Measurements from ENCODE around the gene POLR2L. TPM values are rescaled to one million over a fixed set of nuclear protein-coding genes. Genes with fewer than 3 reads are reported as not detected.

POLR2L gene
- total and polyA plus RNA-seq, 2 of the 13 experiments (the other 11 are each of a cell fraction or from before 2014, with no cell fraction given): 104 to 114 TPM

- TF ChIP-seq ZNF547 (CRISPR knock-in tag; IDR thresholded peaks at IDR 0.05): no peak
These were observed 48.1 kb downstream of the POLR2L start (continued) for GRCh38 chr11:794013-794765.

GRCh38 chr11:793556-793955 lies 48.8 kb downstream of the POLR2L start:
- intact Hi-C loops (cut with micrococcal nuclease; ENCODE audit: unreplicated experiment) (no loop called here), in situ Hi-C loops (cut with HindIII; ENCODE audit: extremely low pct_ligation_motif_present, low pct_unique_long_range_greater_than_20kb) (no loop called here)
- ChIA-PET CTCF (ENCODE audit: low intra/inter-chr PET ratio, low total read pairs) (no interaction called here), POLR2A (interaction anchor here (5.3 kb wide), 1 partner anchor 16 kb away, joined by 44 read pairs; the partner anchor contains the start of gene GATD1)
- peaks cover 0 to 2% of the 10 kb centered on the region in 2 experiments; a peak in 2 of 5 replicates for H3K27me3 ChIP-seq (ENCODE audit: control insufficient read depth in 1 of 2, insufficient read depth in 2 of 2, low read length in 2 of 2)
- FAIRE-seq (no peak), DNase-seq (ENCODE audit: low spot score) (no peak), ATAC-seq (no peak)
- H4K20me1 ChIP-seq (ENCODE audit: insufficient read depth, low read length): no peaks in the 10 kb centered on the region
- 88% methylated on average over 4 of the region's 7 CpGs for WGBS (ENCODE audit: low lambda C conversion rate)
- peaks cover 11% of the 10 kb centered on the region for H3K4me1 ChIP-seq (ENCODE audit: insufficient read depth, low read length)
- H3K36me3 ChIP-seq (replicated peaks in 1 of 2; ENCODE audit: control insufficient read depth in 1 of 2, insufficient read depth in 2 of 2, low read length in 2 of 2): no peaks in the 10 kb centered on the region; a peak in 1 of 5 replicates
- H3K4me3 ChIP-seq (replicated peaks in 1 of 3; ENCODE audit: insufficient read depth in 1 of 3, low read depth in 2 of 3, low read length in 3 of 3): no peak overlapping the region
- no peak overlapping the region for H3K27ac ChIP-seq (ENCODE audit: extremely low read length, insufficient read depth, low read length)
- no peaks in the 10 kb centered on the region for H3K9me3 ChIP-seq (ENCODE audit: low read length)
- H2AFZ ChIP-seq (ENCODE audit: low read length): no peak overlapping the region
- peaks cover 4% of the 10 kb centered on the region for H3K79me2 ChIP-seq (ENCODE audit: insufficient read depth, low read length)
- H3K9ac ChIP-seq (ENCODE audit: insufficient read depth, low read depth, low read length): no peak overlapping the region
- no peak overlapping the region for H3K4me2 ChIP-seq (ENCODE audit: low read depth, low read length)
- no TSS peak for BruUV-seq (replicated peaks)
- TF ChIP-seq POLR2AphosphoS2 (IDR thresholded peaks at IDR 0.05; ENCODE audit: low read depth, low read length) (no peak), NCOA5 (CRISPR knock-in tag; IDR thresholded peaks at IDR 0.05) (no peak), RFXAP (CRISPR knock-in tag; IDR thresholded peaks at IDR 0.05; ENCODE audit: borderline replicate concordance) (no peak), NR0B2 (CRISPR knock-in tag; IDR thresholded peaks at IDR 0.05) (no peak), MTA3 (CRISPR knock-in tag; IDR thresholded peaks at IDR 0.05) (no peak), ATF5 (CRISPR knock-in tag; IDR thresholded peaks at IDR 0.05; ENCODE audit: low read depth) (no peak), NRL (CRISPR knock-in tag; IDR thresholded peaks at IDR 0.05; ENCODE audit: borderline replicate concordance) (no peak), ZNF496 (CRISPR knock-in tag; IDR thresholded peaks at IDR 0.05; ENCODE audit: insufficient replicate concordance) (no peak), HOMEZ (CRISPR knock-in tag; IDR thresholded peaks at IDR 0.05; ENCODE audit: low read depth) (no peak), GZF1 (CRISPR knock-in tag; IDR thresholded peaks at IDR 0.05) (no peak), ZSCAN5A (CRISPR knock-in tag; IDR thresholded peaks at IDR 0.05; ENCODE audit: borderline replicate concordance) (no peak), ZNF275 (CRISPR knock-in tag; IDR thresholded peaks at IDR 0.05; ENCODE audit: borderline replicate concordance) (no peak), ZNF83 (CRISPR knock-in tag; IDR thresholded peaks at IDR 0.05; ENCODE audit: borderline replicate concordance) (no peak)
